Neutrophil (primary cell): ENCODE results near the gene CNTNAP2.
"Not testable (repeated sequence)": the region's sequence is repeated elsewhere in the genome, so short reads cannot be mapped to it uniquely, and the experiment has no call there.

Experiments
- H3K27ac ChIP-seq: fragments of 200-600 bp; sonication (generic); 2 replicates; pipeline ENCODE4 v1.5.1; 2016; ENCODE audit warnings: mild to moderate bottlenecking, moderate library complexity
- H3K27me3 ChIP-seq: fragments of 200-600 bp; sonication (generic); 2 replicates; pipeline ENCODE4 v1.6.0; 2016; ENCODE audit warnings: mild to moderate bottlenecking
- H3K36me3 ChIP-seq: fragments of 200-600 bp; sonication (generic); 2 replicates; pipeline ENCODE4 v1.5.1; 2017
- H3K4me1 ChIP-seq, 2 experiments: fragments of 200-600 bp in 1 of 2; sonication (generic) in 1 of 2; 1 replicate in 1 of 2; 2 replicates in 1 of 2; pipeline versions ENCODE4 v1.5.1 to v1.6.1; 2013 to 2016; ENCODE audit warnings: low read depth in 1 of 2, low read length in 1 of 2, mild to moderate bottlenecking in 1 of 2, moderate library complexity in 1 of 2; ENCODE audit not compliant: control insufficient read depth in 1 of 2, insufficient read depth in 1 of 2
- H3K4me3 ChIP-seq, 2 experiments: fragments of 200-600 bp in 1 of 2; sonication (generic) in 1 of 2; 1 replicate in 1 of 2; 2 replicates in 1 of 2; pipeline ENCODE4 v1.5.1; 2013 to 2016; ENCODE audit warnings: low read depth in 1 of 2, low read length in 1 of 2, mild to moderate bottlenecking in 1 of 2, moderate library complexity in 1 of 2
- H3K9me3 ChIP-seq: fragments of 200-600 bp; sonication (generic); 2 replicates; pipeline ENCODE4 v1.5.1; 2016
- TF ChIP-seq, protein P1 (sequence below): fragments of 200-600 bp; sonication (generic); IDR thresholded peaks from 2 replicates; pipeline ENCODE4 v1.5.1; 2016; ENCODE audit warnings: antibody characterized with exemption

The CNTNAP2 gene

DNA sequence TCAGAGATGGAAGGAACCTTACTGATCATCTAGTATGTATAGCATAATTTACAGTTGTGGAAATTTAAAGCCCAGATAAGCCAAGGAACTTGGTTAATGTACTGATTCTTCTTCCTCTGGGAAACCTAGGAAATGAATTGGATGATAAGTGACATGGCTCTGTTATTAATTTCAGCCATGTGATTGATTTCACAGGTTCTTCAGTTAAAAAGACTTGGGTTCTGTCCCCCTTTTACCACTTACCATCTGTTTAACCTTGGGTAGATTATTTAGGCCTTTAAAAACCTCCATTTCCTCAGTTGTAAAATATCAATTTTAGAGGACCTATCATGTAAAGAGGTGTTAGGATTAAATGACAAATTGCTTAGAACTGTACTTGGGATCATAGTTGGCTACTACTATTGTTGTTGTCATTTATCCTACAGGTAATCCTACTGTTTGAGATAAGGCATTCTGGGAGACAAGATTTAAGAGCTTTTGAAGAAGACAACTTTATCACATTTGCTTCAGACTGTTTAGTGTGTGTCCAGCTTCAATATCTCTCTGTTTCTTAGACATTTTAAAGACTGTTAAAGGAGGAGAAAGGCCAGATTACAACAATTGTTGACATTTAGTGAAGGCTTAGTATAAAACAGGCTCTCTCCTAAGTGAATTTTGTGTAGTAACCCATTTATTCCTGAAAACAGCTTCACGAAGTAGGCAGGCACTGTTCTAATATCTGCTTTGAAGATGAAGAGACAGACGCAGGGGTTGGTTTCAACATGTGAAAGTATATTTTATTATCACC, 1476.9 kb downstream of the CNTNAP2 start:
- Histone ChIP-seq H3K27me3 (no peaks in the 10 kb centered on the region), H3K27ac (no peak overlapping the region), H3K9me3 (no peaks in the 10 kb centered on the region), H3K4me3 (no peak overlapping the region), H3K36me3 (no peaks in the 10 kb centered on the region), H3K4me1 (no peaks in the 10 kb centered on the region)
- TF ChIP-seq, protein P1, sequence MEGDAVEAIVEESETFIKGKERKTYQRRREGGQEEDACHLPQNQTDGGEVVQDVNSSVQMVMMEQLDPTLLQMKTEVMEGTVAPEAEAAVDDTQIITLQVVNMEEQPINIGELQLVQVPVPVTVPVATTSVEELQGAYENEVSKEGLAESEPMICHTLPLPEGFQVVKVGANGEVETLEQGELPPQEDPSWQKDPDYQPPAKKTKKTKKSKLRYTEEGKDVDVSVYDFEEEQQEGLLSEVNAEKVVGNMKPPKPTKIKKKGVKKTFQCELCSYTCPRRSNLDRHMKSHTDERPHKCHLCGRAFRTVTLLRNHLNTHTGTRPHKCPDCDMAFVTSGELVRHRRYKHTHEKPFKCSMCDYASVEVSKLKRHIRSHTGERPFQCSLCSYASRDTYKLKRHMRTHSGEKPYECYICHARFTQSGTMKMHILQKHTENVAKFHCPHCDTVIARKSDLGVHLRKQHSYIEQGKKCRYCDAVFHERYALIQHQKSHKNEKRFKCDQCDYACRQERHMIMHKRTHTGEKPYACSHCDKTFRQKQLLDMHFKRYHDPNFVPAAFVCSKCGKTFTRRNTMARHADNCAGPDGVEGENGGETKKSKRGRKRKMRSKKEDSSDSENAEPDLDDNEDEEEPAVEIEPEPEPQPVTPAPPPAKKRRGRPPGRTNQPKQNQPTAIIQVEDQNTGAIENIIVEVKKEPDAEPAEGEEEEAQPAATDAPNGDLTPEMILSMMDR, result no peak

DNA sequence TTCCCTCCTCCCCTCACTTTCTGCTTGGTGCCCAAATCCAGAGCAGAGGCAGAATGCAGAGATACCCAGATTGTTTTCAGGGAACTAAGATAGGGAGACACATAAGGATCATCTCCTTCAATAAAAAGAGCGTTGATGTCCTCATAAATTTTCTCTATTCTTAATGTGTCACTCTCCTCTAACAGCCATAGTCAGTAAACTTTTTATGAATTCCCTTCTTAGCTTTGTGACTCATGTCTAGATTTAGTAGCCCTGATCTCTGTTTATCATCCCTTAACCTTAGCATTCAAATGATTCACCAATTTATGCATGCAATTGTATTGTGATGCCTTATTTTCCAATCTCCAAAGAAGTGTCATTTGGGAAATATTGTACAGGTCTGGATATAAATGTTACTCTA, 1478.4 kb downstream of the CNTNAP2 start:
- Histone ChIP-seq H3K4me3 (no peak overlapping the region), H3K36me3 (no peaks in the 10 kb centered on the region), H3K4me1 (no peaks in the 10 kb centered on the region), H3K9me3 (no peaks in the 10 kb centered on the region), H3K27me3 (no peaks in the 10 kb centered on the region), H3K27ac (no peak overlapping the region)
- TF ChIP-seq, protein P1, result no peak

DNA sequence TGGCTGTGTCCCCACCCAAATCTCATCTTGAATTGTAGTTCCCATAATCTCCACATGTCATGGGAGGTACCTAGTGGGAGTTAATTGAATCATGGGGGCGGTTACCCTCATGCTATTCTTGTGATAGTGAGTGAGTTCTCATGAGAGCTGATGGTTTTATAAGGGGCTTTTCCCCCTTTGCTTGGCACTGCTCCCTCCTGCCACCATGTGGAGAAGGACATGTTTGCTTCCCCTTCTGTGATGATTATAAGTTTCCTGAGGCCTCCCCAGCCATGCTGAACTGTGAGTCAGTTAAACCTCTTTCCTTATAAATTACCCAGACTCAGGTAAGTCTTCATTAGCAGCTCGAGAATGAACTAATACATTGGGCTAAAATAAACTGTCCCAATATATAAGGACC, 1482.1 kb downstream of the CNTNAP2 start:
- not testable (repeated sequence) for H3K4me3 ChIP-seq, H3K27me3 ChIP-seq, H3K4me1 ChIP-seq, H3K36me3 ChIP-seq, H3K27ac ChIP-seq, H3K9me3 ChIP-seq

DNA sequence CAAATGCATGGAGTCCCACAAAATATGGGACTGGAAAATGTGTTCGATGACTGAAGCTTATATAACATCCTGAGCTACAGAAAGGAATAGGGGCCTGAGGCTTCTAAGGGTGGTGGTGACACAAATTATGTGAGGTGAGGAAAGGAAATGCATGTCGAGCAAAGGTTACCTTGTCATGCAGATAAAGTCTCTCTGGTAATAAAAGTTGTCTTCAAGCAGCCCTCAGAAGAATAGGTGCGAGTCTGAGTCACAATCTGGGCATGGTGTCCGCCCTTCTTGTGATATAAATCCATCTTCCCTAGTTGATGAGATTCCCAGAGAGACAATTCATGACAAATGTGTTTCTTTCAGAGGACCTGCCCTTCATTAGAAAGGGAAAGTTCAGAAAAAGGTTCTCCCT, 1488.7 kb downstream of the CNTNAP2 start:
- Histone ChIP-seq H3K4me3 (no peak overlapping the region), H3K27me3 (no peaks in the 10 kb centered on the region), H3K36me3 (no peaks in the 10 kb centered on the region), H3K27ac (no peak overlapping the region), H3K4me1 (no peaks in the 10 kb centered on the region), H3K9me3 (no peaks in the 10 kb centered on the region)
- TF ChIP-seq, protein P1, result no peak

DNA sequence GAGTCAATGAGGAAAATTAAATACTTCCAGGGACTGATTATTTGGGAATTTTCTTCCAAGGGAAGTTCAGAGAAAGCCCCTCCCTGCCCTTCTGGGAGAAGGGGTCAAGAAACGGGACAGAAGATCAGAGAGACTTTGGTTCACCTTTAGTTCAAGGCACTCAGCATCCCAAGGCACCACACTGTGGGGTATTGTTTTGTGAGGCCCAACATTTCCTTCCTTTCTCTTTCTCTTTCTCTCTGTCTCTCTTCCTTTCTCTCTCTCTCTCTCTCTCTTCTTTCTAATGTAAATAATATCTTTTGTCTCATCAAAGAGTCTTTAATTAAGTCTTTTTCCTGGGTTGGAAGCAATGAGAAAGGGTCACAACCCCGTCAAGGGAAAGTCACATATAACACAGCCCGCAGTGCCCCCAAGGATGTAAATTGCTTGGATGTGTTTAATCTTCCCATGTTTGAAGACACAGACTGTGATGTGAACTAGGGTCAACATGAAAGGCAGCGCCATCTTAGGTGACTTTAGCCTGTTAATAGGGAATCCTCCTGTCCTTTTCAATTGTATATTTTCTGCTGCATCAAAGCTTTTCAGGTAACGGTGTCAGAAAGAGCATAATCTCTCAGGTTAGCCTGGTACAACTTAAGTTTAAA, 1490.7 kb downstream of the CNTNAP2 start:
- Histone ChIP-seq H3K9me3 (no peaks in the 10 kb centered on the region), H3K27ac (no peak overlapping the region), H3K36me3 (no peaks in the 10 kb centered on the region), H3K4me1 (no peaks in the 10 kb centered on the region), H3K27me3 (no peaks in the 10 kb centered on the region), H3K4me3 (no peak overlapping the region)
- TF ChIP-seq, protein P1, result no peak

DNA sequence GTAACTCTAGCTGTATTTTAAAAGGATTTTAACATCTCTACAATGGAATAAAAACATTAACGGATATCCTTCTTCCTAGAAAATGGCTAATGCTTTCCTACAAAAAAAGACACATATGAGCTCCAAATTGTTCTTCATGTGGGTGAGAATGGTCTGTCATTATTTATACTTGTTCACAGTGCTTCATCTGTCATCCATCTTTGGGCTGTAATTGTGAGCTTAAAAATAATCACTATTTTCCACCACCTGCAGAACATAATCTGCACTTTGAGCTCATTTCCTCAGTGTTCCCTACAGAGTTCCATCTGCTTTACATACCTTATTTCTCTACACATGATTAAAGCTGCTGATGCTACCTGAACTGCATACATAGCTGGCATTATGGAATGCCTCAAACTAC, 1494.8 kb downstream of the CNTNAP2 start:
- Histone ChIP-seq H3K4me3 (no peak overlapping the region), H3K27ac (no peak overlapping the region), H3K4me1 (no peaks in the 10 kb centered on the region), H3K9me3 (no peaks in the 10 kb centered on the region), H3K27me3 (no peaks in the 10 kb centered on the region), H3K36me3 (no peaks in the 10 kb centered on the region)
- TF ChIP-seq, protein P1, result no peak
